HG02973 (cell line): Measurements from ENCODE around the gene CUL2.
A peak's percentile ranks its signal among the peaks of the same experiment; 100 is the strongest.
"Not testable (repeated sequence)": the region's sequence is repeated elsewhere in the genome, so short reads cannot be mapped to it uniquely, and the experiment has no call there.

Experiments used
- ATAC-seq: cut with Tn5 transposase; IDR thresholded peaks from one replicate; pipeline ENCODE4 v1.9.1; 2021; ENCODE audit warnings: moderate library complexity; ENCODE audit not compliant: unreplicated experiment

Gene CUL2

GRCh38 chr10:35080261-35080660 lies 9.9 kb downstream of the CUL2 start:
- not testable (repeated sequence) for ATAC-seq

GRCh38 chr10:35079763-35080162 lies 10.4 kb downstream of the CUL2 start:
- ATAC-seq: no peak

GRCh38 chr10:35079265-35079664 lies 10.9 kb downstream of the CUL2 start:
- no peak for ATAC-seq

GRCh38 chr10:35075228-35075627 lies 14.9 kb downstream of the CUL2 start:
- ATAC-seq: no peak

- no peak for ATAC-seq
Measured at GRCh38 chr10:35074266-35074665, 15.9 kb downstream of the CUL2 start.

GRCh38 chr10:35070521-35070920 lies 19.6 kb downstream of the CUL2 start:
- no peak for ATAC-seq

GRCh38 chr10:35063837-35064454 lies 26.2 kb downstream of the CUL2 start:
- no peak for ATAC-seq

GRCh38 chr10:35059481-35059880 lies 30.7 kb downstream of the CUL2 start:
- ATAC-seq: no peak

- no peak for ATAC-seq
Measured at GRCh38 chr10:35058686-35059085, 31.5 kb downstream of the CUL2 start.

GRCh38 chr10:35058134-35058533 lies 32.0 kb downstream of the CUL2 start:
- ATAC-seq: peak; percentile 62

- ATAC-seq: no peak
Measured at GRCh38 chr10:35056686-35057085, 33.5 kb downstream of the CUL2 start.

- no peak for ATAC-seq
Measured at GRCh38 chr10:35056133-35056532, 34.0 kb downstream of the CUL2 start.

GRCh38 chr10:35050568-35050967 lies 39.6 kb downstream of the CUL2 start:
- ATAC-seq: no peak

- no peak for ATAC-seq
Measured at GRCh38 chr10:35046074-35046473, 44.1 kb downstream of the CUL2 start.

GRCh38 chr10:35045275-35045674 lies 44.9 kb downstream of the CUL2 start:
- ATAC-seq: not testable (repeated sequence)

- ATAC-seq: no peak
Measured at GRCh38 chr10:35043796-35044344, 46.3 kb downstream of the CUL2 start.

- no peak for ATAC-seq
Measured at GRCh38 chr10:35042783-35043182, 47.4 kb downstream of the CUL2 start.

GRCh38 chr10:35041502-35041879 lies 48.6 kb downstream of the CUL2 start:
- ATAC-seq: no peak

- ATAC-seq: no peak
Measured at GRCh38 chr10:35040760-35041501, 49.2 kb downstream of the CUL2 start.

GRCh38 chr10:35037104-35037503 lies 53.0 kb downstream of the CUL2 start:
- ATAC-seq: no peak

GRCh38 chr10:35035606-35036005 lies 54.5 kb downstream of the CUL2 start:
- no peak for ATAC-seq

GRCh38 chr10:35027567-35027966 lies 62.6 kb downstream of the CUL2 start:
- no peak for ATAC-seq
